ENCODE data around the gene C2.

The C2 gene

GRCh38 chr6:31927242-31927862 lies at the start of gene C2:
TSS of gene C2 (plus strand) at chr6:31927717. CDS start at chr6:31927753, 36 bp downstream.
- no peak for DNase-seq (ENCODE audit: low read depth)

GRCh38 chr6:31878222-31878621 lies 49.3 kb upstream of the C2 start:
- DNase-seq (ENCODE audit: low read depth), result no peak

GRCh38 chr6:31878726-31879125 lies 48.8 kb upstream of the C2 start, which contains the start of gene SLC44A4:
TSS of gene SLC44A4 (minus strand) at chr6:31878997. CDS start at chr6:31878980, 17 bp downstream.
- no peak for DNase-seq (ENCODE audit: low read depth)

- DNase-seq (ENCODE audit: low read depth), result no peak
Measured at GRCh38 chr6:31879143-31879542, 48.4 kb upstream of the C2 start.

- no peak for DNase-seq (ENCODE audit: low read depth)
Measured at GRCh38 chr6:31879901-31880300, 47.6 kb upstream of the C2 start.

GRCh38 chr6:31880616-31881015 lies 46.9 kb upstream of the C2 start:
- DNase-seq (ENCODE audit: low read depth), result no peak

- no peak for DNase-seq (ENCODE audit: low read depth)
Measured at GRCh38 chr6:31881136-31881859, 46.2 kb upstream of the C2 start.

- DNase-seq (ENCODE audit: low read depth), result no peak
Measured at GRCh38 chr6:31882344-31882743, 45.2 kb upstream of the C2 start.

- DNase-seq (ENCODE audit: low read depth), result no peak
Measured at GRCh38 chr6:31883676-31884075, 43.8 kb upstream of the C2 start.

GRCh38 chr6:31884528-31885035 lies 42.9 kb upstream of the C2 start:
- DNase-seq (ENCODE audit: low read depth), result no peak

GRCh38 chr6:31886541-31886991 lies 41.0 kb upstream of the C2 start:
- DNase-seq (ENCODE audit: low read depth), result no peak

GRCh38 chr6:31887173-31888007 lies 40.1 kb upstream of the C2 start:
- DNase-seq (ENCODE audit: low read depth), result no peak

- no peak for DNase-seq (ENCODE audit: low read depth)
Measured at GRCh38 chr6:31888276-31889258, 39.0 kb upstream of the C2 start.

GRCh38 chr6:31889331-31889972 lies 38.1 kb upstream of the C2 start:
- DNase-seq (ENCODE audit: low read depth), result no peak

GRCh38 chr6:31892821-31893220 lies 34.7 kb upstream of the C2 start:
- no peak for DNase-seq (ENCODE audit: low read depth)

GRCh38 chr6:31896493-31896855 lies 31.0 kb upstream of the C2 start:
- no peak for DNase-seq (ENCODE audit: low read depth)

- DNase-seq (ENCODE audit: low read depth), result no peak
Measured at GRCh38 chr6:31896856-31897611, 30.5 kb upstream of the C2 start.

GRCh38 chr6:31897612-31898382 lies 29.7 kb upstream of the C2 start, which contains the start of gene EHMT2:
TSS of gene EHMT2 (minus strand) at chr6:31897698. CDS start at chr6:31897677, 21 bp downstream.
- DNase-seq (ENCODE audit: low read depth), result peak; percentile 45

- DNase-seq (ENCODE audit: low read depth), result no peak
Measured at GRCh38 chr6:31898383-31899011, 29.0 kb upstream of the C2 start.
